Stimulated activated CD4-positive, alpha-beta T cell treated with anti-CD3 and anti-CD28 coated beads, Interleukin-4, amount 100 ng/mL, for 1 hour (primary cell): ENCODE results near the gene NABP1.

Experiments
- DNase-seq: peaks from one replicate; pipeline ENCODE4 v3.0.0-alpha.2; 2020

Gene NABP1

DNA sequence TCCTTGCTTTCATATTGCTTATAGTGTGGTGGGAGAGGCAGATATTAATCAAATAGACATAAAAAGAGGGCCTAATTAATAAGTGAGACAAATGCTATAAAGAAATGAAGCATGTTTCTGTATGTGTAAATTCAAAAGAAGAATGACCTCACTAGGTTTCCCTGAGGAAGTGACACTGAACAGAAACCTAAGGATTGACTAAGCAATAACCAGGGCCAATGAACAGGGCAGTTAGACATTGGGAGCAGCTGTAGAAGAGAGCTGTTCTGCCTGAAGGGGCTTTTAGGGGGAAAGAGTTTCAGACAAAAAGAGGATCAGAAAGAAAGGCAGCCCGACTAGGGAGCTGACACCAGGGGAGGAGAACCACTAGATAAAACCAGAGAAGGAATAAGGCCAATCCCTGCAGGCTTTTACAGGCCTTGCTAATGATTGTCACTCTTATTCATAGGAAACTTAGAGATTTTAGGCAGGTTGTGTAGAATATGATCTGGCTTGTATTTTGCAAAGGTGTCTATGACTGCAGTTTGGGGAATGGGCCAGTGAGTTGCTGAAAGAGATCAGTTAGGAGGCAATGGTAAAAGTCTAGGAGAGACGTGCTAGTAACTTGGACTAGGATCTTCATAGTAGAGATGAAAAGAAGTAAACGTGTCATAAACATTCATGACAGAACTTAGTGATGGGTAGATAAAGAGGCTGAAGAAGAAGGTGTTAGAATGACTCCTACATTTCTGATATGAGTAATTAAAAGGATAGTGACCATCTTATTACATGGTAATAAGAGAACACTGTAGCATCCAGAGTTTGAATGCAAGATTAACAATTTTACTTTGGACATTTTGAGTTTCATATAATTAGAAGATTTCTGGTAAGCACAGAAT is 26.8 kb upstream of the NABP1 start:
- DNase-seq: no peak

DNA sequence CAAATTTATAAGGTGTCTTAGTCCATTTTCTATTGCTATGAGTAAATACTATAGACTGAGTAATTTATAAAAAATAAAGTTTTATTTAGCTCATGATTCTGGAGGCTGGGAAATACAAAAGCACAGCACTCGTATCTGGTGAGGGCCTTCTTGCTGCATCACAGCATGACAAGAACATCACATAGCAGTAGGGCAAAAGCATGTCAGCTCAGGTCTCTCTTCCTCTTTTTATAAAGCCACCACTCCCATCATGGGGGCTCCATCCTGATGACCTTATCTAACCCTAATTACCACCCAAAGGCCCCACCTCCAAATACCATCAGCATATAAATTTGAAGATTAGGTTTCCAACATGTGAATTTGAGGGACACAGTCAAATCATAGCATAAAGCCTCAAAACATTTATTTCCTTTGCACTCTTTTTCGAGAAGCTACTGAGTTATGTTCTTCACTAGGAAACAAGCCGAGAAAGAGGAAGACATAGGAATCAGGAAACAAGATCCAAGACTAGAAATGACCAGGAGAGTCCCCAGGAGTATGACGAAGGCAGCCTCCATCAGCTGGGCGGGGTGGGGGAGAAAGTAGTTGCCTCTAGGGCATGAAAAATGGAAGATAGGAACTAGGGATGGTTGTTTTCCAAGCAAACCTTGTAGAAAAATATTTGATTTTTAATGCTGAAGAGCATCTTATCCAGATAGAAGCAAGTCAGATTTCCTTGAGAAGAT is 24.1 kb upstream of the NABP1 start:
- DNase-seq: no peak

DNA sequence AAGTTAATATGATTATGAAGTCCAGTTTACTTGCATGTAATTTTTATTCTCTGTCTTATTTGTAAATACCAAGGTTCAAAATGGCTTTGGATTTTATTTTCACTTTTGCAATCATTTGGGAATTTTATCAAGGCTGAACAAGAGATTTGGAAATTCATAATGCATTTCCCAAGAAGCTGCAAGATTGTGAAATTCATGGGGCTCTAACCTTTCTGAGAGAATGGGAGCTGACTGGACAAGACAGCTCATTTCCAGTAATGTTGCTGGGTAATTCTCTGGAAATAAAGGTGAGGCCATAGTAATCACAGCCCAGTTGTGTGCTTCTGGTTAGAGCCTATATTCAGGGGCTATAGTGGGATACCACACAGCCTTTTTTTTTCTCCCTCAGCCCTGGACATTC is 21.5 kb upstream of the NABP1 start:
- DNase-seq: no peak

DNA sequence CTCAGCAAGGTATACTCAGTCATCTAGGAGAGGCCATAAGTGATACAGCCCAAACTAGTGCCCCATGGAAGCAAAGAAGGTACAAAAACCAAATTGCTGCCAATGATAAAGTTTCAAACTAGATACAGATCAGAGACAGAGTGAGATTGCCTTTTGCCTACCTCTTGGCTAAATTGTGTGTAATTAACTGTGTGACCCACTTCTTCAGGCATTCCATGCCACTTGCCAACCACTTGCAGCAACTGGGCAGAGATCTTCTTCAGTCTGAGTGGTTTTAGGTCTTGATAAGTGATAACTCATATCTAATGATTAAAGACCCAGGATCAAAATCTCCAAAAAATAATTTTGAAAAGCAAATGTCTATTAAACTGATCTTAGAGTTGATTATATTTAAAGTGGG is 21.1 kb upstream of the NABP1 start:
- DNase-seq: no peak

DNA sequence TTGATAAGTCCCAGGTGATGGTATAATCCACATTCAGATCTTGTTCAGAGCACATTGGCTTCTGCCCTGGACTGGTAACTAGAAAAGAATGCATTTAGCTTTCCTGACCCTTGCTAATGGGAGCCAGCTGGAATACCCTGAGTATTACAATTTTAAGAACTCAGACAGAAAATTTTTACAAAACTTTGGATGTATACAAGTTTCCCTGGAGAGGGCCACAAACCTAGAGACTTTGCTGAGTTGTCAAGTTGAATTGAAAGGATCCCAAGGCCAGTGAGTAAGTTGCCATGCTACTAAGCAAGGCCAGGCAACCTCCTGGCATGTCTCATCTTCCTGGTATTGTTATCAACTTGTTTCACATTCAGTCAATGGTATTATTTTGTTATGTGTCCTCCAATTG is 20.0 kb upstream of the NABP1 start:
- DNase-seq: no peak

DNA sequence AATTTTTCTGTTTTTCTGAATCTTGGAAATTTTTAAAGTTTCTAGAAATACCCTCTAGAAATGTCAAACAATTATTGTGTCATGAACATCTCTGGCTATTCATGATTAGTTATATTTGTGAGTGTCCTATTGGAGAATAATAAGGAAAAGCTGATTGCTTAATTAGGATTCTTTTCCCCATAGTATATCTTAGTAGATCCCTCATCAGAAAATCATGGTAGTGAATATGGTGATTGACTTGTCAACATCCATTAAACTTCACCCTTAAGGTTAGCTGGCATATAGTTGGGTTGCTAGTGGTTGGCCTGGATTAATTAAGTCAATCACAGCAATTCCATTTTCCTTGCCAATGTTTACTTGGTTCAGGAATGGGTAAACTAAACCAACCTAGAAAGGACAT is 18.7 kb upstream of the NABP1 start:
- DNase-seq: no peak

DNA sequence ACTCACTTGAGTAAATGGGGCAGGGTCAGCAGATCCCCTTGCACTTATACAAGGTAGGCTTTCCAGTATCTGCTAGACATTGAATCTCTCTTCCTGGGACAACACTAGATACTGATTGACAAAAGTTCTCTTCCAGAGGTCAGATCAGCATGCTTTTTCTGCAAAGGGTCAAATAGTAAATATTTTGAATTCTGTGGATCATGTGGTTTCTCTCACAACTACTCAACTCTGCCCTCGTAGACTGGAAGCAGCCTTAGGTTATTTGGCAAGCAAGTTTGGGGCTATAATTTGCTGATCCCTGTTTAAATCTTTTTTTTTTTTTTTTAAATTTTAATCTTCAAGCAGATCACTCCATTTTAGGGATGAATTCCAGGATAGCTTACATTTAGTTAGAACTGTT is 17.4 kb upstream of the NABP1 start:
- no peak for DNase-seq

DNA sequence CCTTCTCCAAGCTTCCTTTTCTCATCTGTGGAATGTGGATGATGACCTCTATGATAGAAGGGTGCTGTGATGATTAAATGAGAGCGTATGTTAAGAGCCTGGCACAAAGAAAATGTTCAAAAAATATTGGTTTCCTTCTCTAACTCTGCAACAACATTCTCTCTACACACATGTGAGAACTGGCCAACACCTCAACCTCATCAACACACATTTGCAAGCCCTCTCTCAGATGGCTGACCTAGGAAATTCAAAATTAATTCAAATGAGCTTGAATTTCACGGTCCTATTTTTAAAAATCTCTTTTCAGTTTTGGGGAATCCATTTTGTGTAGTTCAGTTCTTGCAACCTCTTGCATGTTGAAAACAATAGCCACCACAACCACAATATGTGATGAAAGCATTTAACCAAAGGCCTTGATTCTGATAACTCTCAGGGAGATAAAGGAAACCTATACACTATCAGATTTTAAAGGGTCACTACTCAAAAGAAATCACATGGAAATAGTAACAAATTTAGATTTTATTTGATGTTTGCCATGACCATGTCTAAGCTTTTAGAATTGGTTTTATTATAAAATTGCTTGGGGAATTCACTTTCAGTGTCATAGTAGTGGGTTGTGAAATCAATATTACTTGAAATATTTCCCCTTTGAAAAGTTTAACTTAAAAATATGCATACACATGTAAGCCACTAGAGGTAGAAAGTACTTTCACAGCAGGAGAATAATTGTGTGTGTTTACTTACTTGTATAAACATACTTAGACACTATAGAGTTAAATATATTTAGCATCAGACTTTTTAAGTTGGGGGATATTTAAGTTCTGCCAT is 16.6 kb upstream of the NABP1 start:
- DNase-seq: no peak

DNA sequence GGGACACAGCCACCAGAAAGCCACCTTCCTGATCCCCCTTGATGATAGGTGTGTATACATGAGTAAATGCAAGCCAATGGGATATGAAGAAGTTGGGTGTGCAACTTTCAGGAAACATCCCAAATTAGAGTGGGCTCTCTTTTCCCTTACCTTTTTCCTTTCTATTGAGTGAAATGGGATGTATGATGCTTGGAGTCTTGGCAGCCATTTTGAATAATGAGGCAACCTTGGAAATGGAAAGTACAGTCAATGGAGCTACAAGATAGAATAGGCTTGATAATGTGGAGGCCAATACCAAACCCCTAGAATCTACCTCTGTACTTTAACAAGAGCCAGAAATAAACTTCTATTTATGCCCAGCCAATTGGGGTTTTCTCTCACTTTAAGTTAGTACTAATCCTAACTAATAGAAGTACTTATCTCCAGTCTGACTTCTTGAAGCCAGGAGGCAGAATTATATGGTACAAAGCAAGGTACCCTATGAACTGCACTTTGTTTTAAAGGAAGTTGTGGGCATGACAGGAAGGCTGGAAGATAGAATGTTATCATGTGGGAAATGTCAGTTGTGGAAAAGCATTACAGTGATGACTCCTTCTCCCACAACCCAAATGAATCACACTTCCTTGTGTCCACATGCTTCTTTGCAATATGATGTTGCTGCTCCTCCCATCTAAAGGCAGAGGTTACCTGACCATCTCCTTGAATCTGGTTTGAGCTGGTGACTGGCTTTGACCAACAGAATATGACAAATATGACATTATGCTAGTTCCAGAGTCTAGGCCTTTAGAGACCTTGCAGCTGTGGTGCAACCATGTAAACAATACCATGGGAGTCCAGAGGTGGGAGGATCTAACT is 12.9 kb upstream of the NABP1 start:
- DNase-seq: no peak

DNA sequence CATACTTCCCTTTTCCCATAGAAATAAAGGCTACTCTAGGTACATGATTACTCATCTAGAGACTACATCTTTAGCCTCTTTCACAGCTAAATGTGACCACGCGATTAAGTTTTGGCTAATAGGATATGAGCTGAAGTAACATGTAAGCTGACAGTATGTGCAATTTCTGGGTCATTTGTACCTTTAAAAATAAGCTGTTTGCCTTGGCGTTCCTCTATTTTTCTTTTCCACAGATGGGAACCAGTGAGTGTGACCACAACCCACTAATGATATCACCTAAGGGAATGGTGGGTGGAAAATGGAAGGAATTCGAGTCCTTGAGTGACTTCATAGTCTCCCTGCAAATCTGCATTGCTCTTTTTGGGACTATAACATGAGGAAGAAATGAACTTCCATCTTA is 11.7 kb upstream of the NABP1 start:
- DNase-seq: no peak

DNA sequence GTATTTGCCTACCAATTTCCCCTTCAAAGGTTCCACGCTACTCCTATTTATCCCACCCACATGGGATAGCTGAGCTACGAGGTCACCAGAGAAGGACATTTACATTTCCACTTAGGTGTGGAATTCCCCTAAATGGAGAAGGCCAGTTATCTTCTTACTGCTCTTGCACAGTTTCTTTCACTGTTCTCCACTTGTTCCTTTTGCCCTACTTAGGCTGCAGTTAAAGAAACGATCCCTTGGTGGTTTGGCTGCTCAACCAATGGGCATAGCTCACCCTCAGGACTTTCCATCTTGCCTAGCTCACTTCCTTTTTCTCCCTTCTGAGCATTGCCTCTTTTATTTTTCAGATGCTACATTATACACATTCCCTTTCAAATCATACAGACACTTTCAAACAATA is 11.2 kb upstream of the NABP1 start:
- no peak for DNase-seq

DNA sequence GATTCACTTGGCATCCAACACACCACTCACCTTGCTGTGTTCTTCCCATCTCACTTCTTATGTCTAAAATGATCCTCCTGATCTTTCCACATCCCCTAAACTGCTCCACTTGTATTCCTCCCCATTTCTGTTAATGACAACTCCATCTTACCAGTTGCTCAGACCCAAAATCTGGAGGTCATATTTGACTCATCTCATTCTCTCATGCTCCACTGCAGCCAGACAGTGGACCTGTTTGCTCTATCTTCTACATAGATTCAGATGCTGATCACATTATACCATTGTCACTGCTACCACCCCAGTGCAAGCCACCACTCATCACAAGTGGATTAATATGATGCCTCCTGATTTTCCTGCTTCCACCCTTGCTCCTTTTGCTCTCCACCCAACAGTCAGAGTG is 7.9 kb upstream of the NABP1 start:
- DNase-seq: no peak

DNA sequence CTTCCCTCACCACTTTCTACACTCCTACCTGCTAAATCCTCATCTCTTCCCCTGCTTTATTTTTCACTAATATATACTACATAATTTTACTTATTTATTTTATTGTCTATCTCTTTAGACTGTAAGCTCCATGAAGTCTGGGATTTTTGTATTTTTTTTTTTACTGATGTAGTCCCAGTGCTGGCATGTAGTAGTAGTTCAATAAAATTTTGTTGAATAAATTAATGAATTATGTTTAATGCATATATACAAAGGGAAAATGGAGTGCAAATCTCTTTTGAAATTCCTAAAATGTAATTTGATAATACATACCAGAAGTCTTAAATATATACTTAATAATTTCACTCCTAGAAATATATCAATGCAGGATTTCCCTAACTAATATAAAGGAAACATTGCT is 7.1 kb upstream of the NABP1 start:
- no peak for DNase-seq

DNA sequence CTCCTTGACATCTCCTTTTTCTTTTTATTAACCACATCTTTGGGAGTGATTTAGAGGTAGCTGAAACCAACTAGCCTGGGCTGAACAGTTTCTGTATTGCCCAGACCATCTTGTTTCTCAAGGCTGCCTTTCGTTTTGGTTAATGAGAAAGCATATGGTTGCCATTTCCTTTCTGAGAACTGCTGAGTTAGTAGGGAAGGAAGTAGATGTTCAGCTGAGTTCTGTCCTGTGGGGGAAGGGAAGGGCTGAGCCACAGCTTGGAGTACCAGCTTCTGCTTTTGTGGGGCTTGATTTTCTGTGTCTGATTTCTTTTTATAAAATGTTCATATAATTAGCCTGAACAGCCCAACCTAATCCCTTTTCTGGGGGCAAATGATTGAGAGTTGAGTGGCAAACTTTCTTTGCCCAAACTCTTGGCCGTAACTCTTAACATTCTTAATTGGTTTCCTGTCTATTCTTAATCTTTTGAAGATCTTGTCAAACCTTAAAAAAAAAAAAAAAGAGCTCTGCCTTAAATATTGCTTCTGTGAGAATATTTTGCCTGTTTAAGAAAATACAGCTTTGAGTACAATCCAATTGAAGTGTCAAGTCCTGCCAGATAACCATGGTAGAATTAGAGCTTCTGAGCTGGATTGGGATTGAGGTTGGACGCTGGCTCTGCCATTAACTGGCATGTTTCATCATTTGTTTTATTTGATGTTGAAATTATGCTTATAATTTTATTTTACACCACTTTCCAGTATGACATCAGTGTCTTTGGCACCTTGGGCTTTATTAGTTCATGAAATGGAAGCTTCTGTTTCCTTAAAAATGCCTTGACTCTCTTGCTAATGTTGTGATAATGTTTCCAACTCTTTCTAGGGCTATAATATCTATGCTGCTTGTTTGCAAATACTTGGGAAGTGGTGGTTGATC is 1.9 kb upstream of the NABP1 start:
- DNase-seq: peak; percentile 45

DNA sequence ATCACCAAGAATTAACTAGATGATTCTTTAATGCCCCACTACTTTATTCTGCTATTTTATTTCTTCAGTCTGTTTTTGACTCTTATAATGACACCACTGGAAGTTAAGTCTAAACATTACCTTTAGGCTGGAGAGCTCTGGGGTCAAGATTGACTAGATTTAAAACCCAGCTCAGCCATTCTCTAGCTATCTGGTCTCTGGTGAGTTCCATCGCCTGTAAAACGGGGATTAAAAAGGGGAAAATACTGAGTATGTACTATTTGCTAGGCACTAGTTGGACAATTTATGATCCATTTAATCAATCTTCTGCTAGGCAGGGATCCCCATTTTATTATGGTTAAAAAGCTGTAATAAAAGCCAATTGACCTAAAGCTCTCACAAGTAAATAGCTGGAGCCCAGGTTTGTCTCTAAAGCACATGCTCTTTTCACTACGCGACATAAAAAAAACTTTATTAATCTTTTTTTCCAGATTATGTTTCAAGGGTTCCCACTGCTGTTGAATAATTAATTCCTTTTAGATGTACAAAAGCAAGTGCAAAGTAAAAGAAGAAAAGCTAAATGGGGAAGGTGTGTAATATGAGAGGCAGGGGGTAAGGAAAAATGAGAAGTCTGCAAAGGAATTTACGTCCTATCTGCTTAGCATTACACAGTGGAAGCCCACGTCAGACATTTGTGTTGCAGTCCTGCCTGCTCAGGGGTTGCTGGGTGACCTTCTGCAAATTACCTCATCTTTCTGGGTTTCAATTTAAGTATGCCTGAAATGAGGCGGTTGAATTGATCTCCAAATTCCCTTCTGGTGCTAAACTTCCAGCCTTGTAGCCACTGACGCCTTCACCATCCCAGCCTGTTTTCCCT is 918 bp upstream of the NABP1 start:
- peak; percentile 30 for DNase-seq

DNA sequence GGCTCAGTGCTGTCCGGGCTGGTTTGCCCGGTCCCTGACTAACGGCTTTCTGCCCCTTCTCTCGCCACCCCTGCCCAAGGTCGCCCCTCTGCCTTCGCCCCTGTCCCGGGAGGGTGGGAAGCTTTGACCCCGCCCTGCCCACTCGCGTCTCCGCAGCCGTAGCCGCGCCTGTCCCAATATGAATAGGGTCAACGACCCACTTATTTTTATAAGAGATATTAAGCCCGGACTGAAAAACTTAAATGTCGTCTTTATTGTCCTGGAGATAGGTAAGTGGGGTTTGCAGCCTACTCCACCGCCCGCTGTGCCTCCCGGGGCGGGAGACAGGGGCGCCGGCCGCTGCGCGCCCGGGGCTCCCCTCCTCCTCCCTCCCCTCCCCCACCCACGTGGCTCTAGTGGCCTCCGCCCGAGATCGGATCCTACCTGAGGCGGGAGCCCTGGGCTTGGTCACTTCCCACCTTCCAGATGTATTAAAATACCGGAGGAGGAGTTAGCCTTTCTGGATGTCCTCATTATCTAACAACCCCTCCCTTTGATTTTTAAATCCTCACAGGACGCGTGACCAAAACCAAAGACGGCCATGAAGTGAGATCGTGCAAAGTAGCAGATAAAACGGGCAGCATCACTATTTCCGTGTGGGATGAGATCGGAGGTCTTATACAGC is 633 bp downstream of the NABP1 start:
- peak; percentile 73 for DNase-seq

DNA sequence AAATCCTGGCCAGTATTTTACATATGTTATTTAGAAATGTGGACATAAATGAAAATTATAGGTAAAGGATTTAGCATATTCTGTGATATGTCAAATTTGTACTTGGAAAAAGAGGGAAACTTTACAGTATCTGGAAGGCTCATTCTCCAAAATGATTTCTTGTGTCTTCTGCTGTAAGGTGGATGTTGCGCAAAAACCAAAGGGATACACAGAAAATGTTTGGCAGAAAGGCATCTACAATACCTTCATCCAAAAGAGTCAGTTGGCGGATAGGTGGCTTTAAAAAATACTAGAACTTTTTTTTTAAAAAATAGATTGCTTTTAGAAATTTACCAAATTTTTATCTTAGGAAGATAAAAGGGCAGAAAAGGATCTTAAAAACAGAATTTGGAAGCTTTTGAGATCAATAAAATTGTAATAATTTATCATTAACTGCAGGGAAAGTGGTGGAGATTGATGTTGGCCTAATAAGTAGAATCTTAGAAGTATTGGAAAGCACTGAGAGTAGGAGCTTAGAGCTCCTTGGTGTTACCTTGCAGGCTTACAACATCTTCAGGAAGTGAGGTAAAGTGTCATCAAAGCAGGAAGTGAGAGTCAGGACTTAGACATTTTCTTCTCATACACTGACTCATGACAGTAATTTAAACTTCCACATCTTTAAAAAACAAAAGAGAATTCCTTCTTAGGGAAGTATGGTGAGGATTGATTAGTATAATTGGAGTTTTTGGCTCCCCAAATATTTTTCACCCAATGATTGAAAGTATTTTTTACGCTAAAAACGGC is 2.1 kb downstream of the NABP1 start:
- DNase-seq: no peak

DNA sequence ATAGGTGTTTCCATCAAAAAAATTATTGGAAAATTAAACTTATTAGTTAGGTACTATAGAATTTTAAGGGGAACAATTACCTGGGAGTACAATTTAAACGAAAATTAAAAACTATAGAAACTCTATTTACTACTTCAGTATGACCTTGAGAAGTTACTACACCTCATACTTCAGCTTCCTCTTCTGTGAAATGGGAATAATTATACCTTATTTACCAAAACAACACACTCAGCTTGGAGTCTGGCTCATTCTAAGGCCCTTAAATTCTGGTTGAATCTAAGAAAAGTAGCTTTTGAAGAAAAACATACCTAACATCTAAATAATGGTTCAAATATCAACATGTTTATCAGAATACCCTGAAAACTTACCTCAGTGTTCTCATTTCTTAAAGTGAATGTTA is 2.7 kb downstream of the NABP1 start:
- no peak for DNase-seq

DNA sequence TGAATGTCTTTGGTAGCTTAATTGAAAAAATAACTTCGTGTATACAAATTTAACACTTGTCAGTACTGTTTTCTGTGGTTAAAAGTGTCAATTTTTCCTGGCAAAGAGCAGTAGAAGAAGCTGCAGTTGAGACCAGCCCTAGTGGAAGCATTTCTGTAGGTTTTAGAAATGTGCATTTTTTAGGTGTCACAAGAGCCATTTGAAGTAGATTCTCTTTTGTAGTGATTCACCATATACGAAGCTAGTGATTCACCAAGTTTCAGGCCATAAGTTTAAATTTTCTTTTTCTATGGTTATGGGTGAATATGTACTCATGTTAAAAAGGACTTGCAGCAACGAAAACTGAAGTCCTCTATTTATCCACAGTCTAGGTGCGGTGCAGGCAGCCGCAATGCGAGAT is 4.2 kb downstream of the NABP1 start:
- no peak for DNase-seq
